Left renal cortex interstitium (tissue), 4 donors: ENCODE measurements around the gene GALE. TPM values are rescaled to one million over a fixed set of nuclear protein-coding genes. Genes with fewer than 3 reads are reported as not detected.

Experiments used
- DNase-seq, 4 donors: peaks; one replicate each; pipeline ENCODE4 v3.0.0-alpha.2; 2013; ENCODE audit warnings: low read depth in 4 of 4, low spot score in 2 of 4, missing footprints in 1 of 4
- polyA plus RNA-seq, 4 donors: library from polyadenylated mRNA; unstranded; fragments of 120-200 nt; gene quantifications; one replicate each; pipeline ENCODE4 v1.2.1, GENCODE V29; 2013; ENCODE audit not compliant: insufficient read length in 4 of 4

GALE gene
- polyA plus RNA-seq, 4 donors = 30.1 to 42.8 (median 38.0) TPM

DNA sequence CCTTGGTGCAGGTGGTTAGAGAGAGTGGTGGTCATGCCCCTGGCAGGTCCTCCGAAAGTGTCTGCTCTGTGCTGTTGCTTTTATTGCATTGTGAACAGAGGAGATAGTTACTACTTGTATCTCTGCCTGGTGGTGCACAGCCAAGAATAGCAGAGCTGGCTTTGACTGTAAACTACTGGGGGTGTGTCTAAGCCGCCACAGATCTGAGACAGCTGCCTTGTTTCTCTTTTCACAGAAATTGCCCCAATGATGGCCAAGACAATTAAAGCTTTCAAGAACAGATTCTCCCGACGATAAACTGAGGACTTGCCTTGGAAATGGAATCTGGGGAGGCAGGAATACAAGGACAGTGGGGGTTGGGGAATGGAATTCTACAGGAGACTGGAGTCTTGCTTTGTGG is 41.3 kb downstream of the GALE start:
- peak in 1 of 4 donors; percentile 20 for DNase-seq

DNA sequence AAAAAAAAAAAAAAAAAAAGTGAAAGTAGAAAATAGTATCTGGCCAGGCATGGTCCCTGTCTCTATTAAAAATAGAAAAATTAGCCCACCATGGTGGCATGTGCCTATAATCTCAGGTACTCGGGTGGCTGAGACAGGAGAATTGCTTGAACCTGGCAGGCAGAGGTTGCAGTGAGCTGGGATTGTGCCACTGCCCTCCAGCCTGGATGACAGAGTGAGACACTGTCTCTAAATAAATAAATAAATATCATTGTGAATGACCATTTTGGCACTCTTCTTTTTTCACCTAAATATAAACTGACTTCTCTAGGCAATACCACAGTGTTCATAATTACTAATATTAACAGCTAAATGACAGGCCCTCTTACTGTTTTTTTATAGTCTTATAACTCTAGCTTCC is 42.7 kb downstream of the GALE start:
- DNase-seq = no peak

DNA sequence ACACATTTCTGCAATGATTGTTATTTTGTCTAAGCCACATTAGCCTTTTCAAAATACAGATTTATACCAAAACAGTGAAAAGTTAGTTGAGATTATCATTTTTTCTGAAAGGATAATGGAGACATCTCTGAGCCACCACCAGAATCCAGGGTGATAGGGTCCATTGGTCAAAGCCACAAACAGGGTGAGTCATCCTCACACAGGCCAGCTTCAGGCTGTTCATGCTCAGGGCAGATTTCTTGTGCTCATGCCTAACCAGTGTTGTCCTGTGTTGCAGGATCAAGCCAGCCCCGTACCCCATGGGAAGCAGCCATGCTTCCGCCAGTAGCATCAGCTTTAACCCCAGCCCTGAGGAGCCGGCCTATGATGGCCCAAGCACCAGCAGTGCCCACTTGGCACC is 43.9 kb downstream of the GALE start:
- DNase-seq = no peak

DNA sequence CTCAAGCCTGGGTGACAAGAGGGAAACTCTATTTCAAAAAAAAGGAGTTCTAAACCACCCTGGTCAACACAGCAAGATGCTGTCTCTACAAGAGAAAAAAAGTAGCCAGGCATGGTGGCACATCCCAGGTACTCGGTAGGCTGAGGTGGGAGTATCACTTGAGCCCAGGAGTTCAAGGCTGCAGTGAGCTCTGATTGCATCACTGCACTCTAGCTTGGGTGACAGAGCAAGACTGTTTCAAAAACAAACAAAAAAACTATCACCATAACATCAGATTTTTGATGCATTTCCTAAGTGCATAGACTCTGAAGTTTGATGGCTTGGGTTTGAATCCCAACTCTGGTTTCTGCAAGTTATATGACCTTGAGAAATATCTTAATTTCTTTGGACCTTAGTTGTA is 47.6 kb downstream of the GALE start:
- DNase-seq = no peak

DNA sequence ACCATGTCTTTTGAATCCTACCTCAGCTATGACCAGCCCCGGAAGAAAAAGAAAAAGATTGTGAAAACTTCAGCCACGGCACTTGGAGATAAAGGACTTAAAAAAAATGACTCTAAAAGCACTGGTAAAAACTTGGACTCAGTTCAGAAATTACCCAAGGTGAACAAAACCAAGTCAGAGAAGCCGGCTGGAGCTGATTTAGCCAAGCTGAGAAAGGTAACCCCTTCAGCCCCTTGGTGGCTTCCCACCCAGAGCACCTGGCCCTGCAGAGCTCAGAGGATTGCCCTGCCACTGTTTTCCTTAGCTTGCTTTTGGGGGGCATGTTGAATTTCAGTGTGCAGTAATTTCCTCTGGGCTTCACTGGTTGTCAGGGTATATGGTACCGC is 48.7 kb downstream of the GALE start:
- no peak for DNase-seq

DNA sequence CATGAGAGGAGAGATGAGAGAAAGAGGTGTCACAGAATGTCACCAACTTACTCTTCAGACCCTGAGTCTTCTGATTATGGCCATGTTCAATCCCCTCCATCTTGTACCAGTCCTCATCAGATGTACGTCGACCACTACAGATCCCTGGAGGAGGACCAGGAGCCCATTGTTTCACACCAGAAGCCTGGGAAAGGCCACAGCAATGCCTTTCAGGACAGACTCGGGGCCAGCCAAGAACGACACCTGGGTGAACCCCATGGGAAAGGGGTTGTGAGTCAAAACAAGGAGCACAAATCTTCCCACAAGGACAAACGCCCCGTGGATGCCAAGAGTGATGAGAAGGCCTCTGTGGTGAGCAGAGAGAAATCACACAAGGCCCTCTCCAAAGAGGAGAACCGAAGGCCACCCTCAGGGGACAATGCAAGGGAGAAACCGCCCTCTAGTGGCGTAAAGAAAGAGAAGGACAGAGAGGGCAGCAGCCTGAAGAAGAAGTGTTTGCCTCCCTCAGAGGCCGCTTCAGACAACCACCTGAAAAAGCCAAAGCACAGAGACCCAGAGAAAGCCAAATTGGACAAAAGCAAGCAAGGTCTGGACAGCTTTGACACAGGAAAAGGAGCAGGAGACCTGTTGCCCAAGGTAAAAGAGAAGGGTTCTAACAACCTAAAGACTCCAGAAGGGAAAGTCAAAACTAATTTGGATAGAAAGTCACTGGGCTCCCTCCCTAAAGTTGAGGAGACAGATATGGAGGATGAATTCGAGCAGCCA is 49.3 kb downstream of the GALE start:
- DNase-seq = peak in 1 of 4 donors; percentile 13

DNA sequence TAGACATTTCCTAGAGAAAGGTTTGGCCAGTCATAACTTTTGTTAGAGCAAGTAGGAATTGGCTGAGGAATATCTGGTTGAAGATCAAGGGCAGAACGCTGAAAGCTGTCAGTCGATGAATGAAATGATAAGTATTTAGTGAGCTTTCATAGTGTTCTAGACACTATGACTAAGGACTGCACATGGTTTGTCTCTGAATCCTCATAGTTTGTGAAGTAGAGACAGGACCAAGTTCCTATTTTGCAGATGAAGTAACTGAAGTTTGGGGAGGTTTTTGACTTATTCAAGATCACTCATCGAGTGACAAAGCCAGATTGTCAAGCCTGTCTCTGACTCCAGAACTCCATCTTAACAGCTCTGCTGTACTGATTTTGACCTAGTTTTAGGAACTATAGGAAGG is 52.5 kb downstream of the GALE start:
- DNase-seq = no peak

Other genes starting within 250 kb of the GALE start
- gene ID3, start 241.3 kb downstream of the GALE start, polyA plus RNA-seq = 100 to 1,000 TPM; 303 to 480 (median 357) TPM
- gene RPL11, start 108.9 kb downstream of the GALE start, polyA plus RNA-seq = 1,000 to 10,000 TPM; 2,046 to 2,991 (median 2,419) TPM
- 10 to 100 TPM; 30.4 to 36.3 (median 34.4) TPM for gene ELOA, start 57.3 kb downstream of the GALE start, polyA plus RNA-seq
- gene PITHD1, start 22.3 kb downstream of the GALE start, polyA plus RNA-seq = 10 to 100 TPM; 55.1 to 65.4 (median 62.6) TPM
- gene LYPLA2, start 9.6 kb downstream of the GALE start, polyA plus RNA-seq = 10 to 100 TPM; 60.2 to 87.1 (median 75.5) TPM
- 10 to 100 TPM; 64.3 to 78.8 (median 75.1) TPM for gene HMGCL, start 24.7 kb upstream of the GALE start, polyA plus RNA-seq
- 10 to 100 TPM; 38.0 to 57.0 (median 43.2) TPM for gene FUCA1, start 67.5 kb upstream of the GALE start, polyA plus RNA-seq
- gene CNR2, start 112.6 kb upstream of the GALE start, polyA plus RNA-seq = under 1 TPM; 0.04 to 0.09 (median 0.06) TPM
- gene PNRC2, start 159.1 kb upstream of the GALE start, polyA plus RNA-seq = 100 to 1,000 TPM; 203 to 256 (median 215) TPM
- gene SRSF10, start 179.6 kb upstream of the GALE start, polyA plus RNA-seq = 100 to 1,000 TPM; 167 to 279 (median 223) TPM